Measurements from ENCODE around the gene MRPL20.

MRPL20 gene

GRCh38 chr1:1399187-1399871 lies 7.8 kb downstream of the MRPL20 start, which contains the start of gene CCNL2:
CCNL2 (minus strand) TSS chr1:1399335; CDS start chr1:1399306, 29 bp downstream.
- Histone ChIP-seq H3K36me3 (ENCODE audit: control insufficient read depth in 2 of 2, insufficient read depth in 2 of 2, low read length in 2 of 2) (peaks cover 36 to 42% of the 10 kb centered on the region in 2 donors), H3K9ac (ENCODE audit: low read depth in 1 of 2, low read length in 2 of 2) (peak within 1 kb of the TSS; percentile 90 to 91), H3K4me1 (ENCODE audit: control insufficient read depth in 2 of 2, insufficient read depth in 2 of 2, low read length in 2 of 2) (peaks cover 18 to 26% of the 10 kb centered on the region in 2 donors), H3K4me3 (ENCODE audit: low read length in 2 of 2) (peak within 1 kb of the TSS; percentile 95), H3K27ac (ENCODE audit: low read depth in 2 of 2, low read length in 2 of 2) (peak within 1 kb of the TSS; percentile 56 to 85), H3K27me3 (ENCODE audit: control insufficient read depth in 2 of 2, insufficient read depth in 2 of 2, low read length in 2 of 2) (no peaks in the 10 kb centered on the region), H3K9me3 (ENCODE audit: control insufficient read depth in 2 of 2, low read length in 2 of 2) (no peaks in the 10 kb centered on the region)

DNA sequence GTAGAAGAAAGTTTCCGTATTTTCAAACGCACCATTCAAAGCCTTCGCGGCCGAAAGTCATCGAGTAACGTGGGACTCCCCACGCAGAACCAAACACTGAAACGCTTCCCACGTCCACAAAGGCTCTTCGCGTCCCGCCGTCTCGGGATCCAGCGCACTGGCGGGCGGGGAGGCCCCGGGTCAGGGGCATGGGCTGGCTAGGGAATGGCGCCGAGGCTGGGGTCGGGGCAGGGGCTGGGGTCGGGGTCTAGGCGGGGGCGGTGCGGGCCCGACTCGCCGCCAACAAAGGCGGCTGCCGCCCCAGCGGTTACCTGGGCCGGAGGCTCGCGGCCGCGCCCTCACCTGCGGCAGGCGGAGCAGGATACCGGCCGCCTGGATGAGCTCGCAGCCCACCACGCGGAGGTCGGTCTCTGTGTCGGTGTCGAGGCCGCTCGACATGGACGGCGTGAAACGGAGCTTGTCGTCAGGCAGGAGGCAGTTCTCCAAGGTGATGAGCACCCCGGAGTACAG lies 8.4 kb downstream of the MRPL20 start:
- Histone ChIP-seq H3K9me3 (ENCODE audit: control insufficient read depth in 2 of 2, low read length in 2 of 2) (no peaks in the 10 kb centered on the region), H3K4me3 (ENCODE audit: low read length in 2 of 2) (peak overlapping the region; percentile 82 to 92), H3K27ac (ENCODE audit: low read depth in 2 of 2, low read length in 2 of 2) (peak overlapping the region; percentile 46 to 80), H3K36me3 (ENCODE audit: control insufficient read depth in 2 of 2, insufficient read depth in 2 of 2, low read length in 2 of 2) (peaks cover 41 to 44% of the 10 kb centered on the region in 2 donors), H3K27me3 (ENCODE audit: control insufficient read depth in 2 of 2, insufficient read depth in 2 of 2, low read length in 2 of 2) (no peaks in the 10 kb centered on the region), H3K4me1 (ENCODE audit: control insufficient read depth in 2 of 2, insufficient read depth in 2 of 2, low read length in 2 of 2) (peaks cover 18 to 26% of the 10 kb centered on the region in 2 donors), H3K9ac (ENCODE audit: low read depth in 1 of 2, low read length in 2 of 2) (peak overlapping the region; percentile 78 to 84)

- H3K27ac ChIP-seq (ENCODE audit: low read depth in 2 of 2, low read length in 2 of 2) = peak overlapping the region in 1 of 2 donors; percentile 80
- peak overlapping the region; percentile 82 to 92 for H3K4me3 ChIP-seq (ENCODE audit: low read length in 2 of 2)
- peaks cover 46 to 49% of the 10 kb centered on the region in 2 donors for H3K36me3 ChIP-seq (ENCODE audit: control insufficient read depth in 2 of 2, insufficient read depth in 2 of 2, low read length in 2 of 2)
- peak overlapping the region; percentile 78 to 84 for H3K9ac ChIP-seq (ENCODE audit: low read depth in 1 of 2, low read length in 2 of 2)
- H3K9me3 ChIP-seq (ENCODE audit: control insufficient read depth in 2 of 2, low read length in 2 of 2) = no peaks in the 10 kb centered on the region
- no peaks in the 10 kb centered on the region for H3K27me3 ChIP-seq (ENCODE audit: control insufficient read depth in 2 of 2, insufficient read depth in 2 of 2, low read length in 2 of 2)
- peaks cover 18 to 26% of the 10 kb centered on the region in 2 donors for H3K4me1 ChIP-seq (ENCODE audit: control insufficient read depth in 2 of 2, insufficient read depth in 2 of 2, low read length in 2 of 2)
Observed at GRCh38 chr1:1397839-1398523, 9.1 kb downstream of the MRPL20 start.

DNA sequence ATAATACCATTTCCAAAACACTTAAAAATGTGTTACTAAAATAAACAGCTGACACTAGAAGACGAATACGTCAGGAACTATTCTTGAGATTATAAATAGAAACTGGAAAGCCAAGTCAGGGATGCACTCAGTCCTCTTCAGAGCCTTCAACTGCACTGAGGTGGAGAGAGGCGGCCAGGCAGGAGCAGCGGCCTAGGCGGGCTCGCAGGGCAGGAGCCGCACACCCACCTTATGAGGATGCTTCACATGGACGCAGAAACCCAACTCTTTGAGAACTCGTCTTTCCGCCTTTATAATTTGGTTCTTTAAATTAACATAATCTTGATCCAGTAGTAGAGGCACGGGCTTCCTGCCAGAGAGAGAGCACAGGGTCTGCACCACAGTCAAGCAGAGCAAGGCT lies 11.9 kb downstream of the MRPL20 start:
- Histone ChIP-seq H3K27me3 (ENCODE audit: control insufficient read depth in 2 of 2, insufficient read depth in 2 of 2, low read length in 2 of 2) (no peaks in the 10 kb centered on the region), H3K9ac (ENCODE audit: low read depth in 1 of 2, low read length in 2 of 2) (no peak overlapping the region), H3K4me3 (ENCODE audit: low read length in 2 of 2) (no peak overlapping the region), H3K27ac (ENCODE audit: low read depth in 2 of 2, low read length in 2 of 2) (no peak overlapping the region), H3K4me1 (ENCODE audit: control insufficient read depth in 2 of 2, insufficient read depth in 2 of 2, low read length in 2 of 2) (peaks cover 12 to 16% of the 10 kb centered on the region in 2 donors), H3K9me3 (ENCODE audit: control insufficient read depth in 2 of 2, low read length in 2 of 2) (no peaks in the 10 kb centered on the region), H3K36me3 (ENCODE audit: control insufficient read depth in 2 of 2, insufficient read depth in 2 of 2, low read length in 2 of 2) (peaks cover 57 to 58% of the 10 kb centered on the region in 2 donors)

- no peak overlapping the region for H3K9ac ChIP-seq (ENCODE audit: low read depth in 1 of 2, low read length in 2 of 2)
- no peak overlapping the region for H3K4me3 ChIP-seq (ENCODE audit: low read length in 2 of 2)
- H3K27me3 ChIP-seq (ENCODE audit: control insufficient read depth in 2 of 2, insufficient read depth in 2 of 2, low read length in 2 of 2) = no peaks in the 10 kb centered on the region
- no peaks in the 10 kb centered on the region for H3K9me3 ChIP-seq (ENCODE audit: control insufficient read depth in 2 of 2, low read length in 2 of 2)
- H3K36me3 ChIP-seq (ENCODE audit: control insufficient read depth in 2 of 2, insufficient read depth in 2 of 2, low read length in 2 of 2) = peaks cover 66 to 67% of the 10 kb centered on the region in 2 donors
- H3K27ac ChIP-seq (ENCODE audit: low read depth in 2 of 2, low read length in 2 of 2) = no peak overlapping the region
- H3K4me1 ChIP-seq (ENCODE audit: control insufficient read depth in 2 of 2, insufficient read depth in 2 of 2, low read length in 2 of 2) = peaks cover 8 to 12% of the 10 kb centered on the region in 2 donors
Observed at GRCh38 chr1:1394116-1394515, 13.0 kb downstream of the MRPL20 start.

DNA sequence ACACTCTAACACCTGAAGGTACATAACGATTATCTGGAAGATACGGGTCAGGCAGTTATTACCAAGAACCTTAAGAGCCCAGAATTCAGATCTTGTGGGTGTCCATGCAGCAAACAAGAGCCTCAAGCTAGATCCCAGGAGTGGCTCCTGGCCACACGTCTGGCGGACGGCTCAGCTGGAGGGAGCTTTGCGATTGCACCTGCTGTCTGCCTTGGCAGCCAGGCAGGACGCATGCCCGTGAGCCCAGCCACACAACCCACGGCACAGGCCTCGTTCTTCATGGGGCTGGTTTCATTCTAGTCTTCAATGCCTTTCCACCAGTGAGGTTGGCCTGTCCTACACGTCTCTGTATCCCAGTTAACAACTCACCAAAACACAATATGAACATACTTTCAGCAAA lies 13.7 kb downstream of the MRPL20 start:
- H3K9me3 ChIP-seq (ENCODE audit: control insufficient read depth in 2 of 2, low read length in 2 of 2) = no peaks in the 10 kb centered on the region
- no peak overlapping the region for H3K4me3 ChIP-seq (ENCODE audit: low read length in 2 of 2)
- H3K27me3 ChIP-seq (ENCODE audit: control insufficient read depth in 2 of 2, insufficient read depth in 2 of 2, low read length in 2 of 2) = no peaks in the 10 kb centered on the region
- peaks cover 8 to 11% of the 10 kb centered on the region in 2 donors for H3K4me1 ChIP-seq (ENCODE audit: control insufficient read depth in 2 of 2, insufficient read depth in 2 of 2, low read length in 2 of 2)
- peaks cover 67 to 69% of the 10 kb centered on the region in 2 donors for H3K36me3 ChIP-seq (ENCODE audit: control insufficient read depth in 2 of 2, insufficient read depth in 2 of 2, low read length in 2 of 2)
- H3K27ac ChIP-seq (ENCODE audit: low read depth in 2 of 2, low read length in 2 of 2) = no peak overlapping the region
- no peak overlapping the region for H3K9ac ChIP-seq (ENCODE audit: low read depth in 1 of 2, low read length in 2 of 2)

GRCh38 chr1:1393014-1393413 lies 14.1 kb downstream of the MRPL20 start:
- no peak overlapping the region for H3K9ac ChIP-seq (ENCODE audit: low read depth in 1 of 2, low read length in 2 of 2)
- H3K27ac ChIP-seq (ENCODE audit: low read depth in 2 of 2, low read length in 2 of 2) = no peak overlapping the region
- H3K4me3 ChIP-seq (ENCODE audit: low read length in 2 of 2) = no peak overlapping the region
- no peaks in the 10 kb centered on the region for H3K9me3 ChIP-seq (ENCODE audit: control insufficient read depth in 2 of 2, low read length in 2 of 2)
- no peaks in the 10 kb centered on the region for H3K27me3 ChIP-seq (ENCODE audit: control insufficient read depth in 2 of 2, insufficient read depth in 2 of 2, low read length in 2 of 2)
- H3K4me1 ChIP-seq (ENCODE audit: control insufficient read depth in 2 of 2, insufficient read depth in 2 of 2, low read length in 2 of 2) = peaks cover 4 to 6% of the 10 kb centered on the region in 2 donors
- H3K36me3 ChIP-seq (ENCODE audit: control insufficient read depth in 2 of 2, insufficient read depth in 2 of 2, low read length in 2 of 2) = peaks cover 70 to 74% of the 10 kb centered on the region in 2 donors

GRCh38 chr1:1391225-1391624 lies 15.9 kb downstream of the MRPL20 start:
- Histone ChIP-seq H3K9ac (ENCODE audit: low read depth in 1 of 2, low read length in 2 of 2) (no peak overlapping the region), H3K27me3 (ENCODE audit: control insufficient read depth in 2 of 2, insufficient read depth in 2 of 2, low read length in 2 of 2) (no peaks in the 10 kb centered on the region), H3K4me3 (ENCODE audit: low read length in 2 of 2) (no peak overlapping the region), H3K27ac (ENCODE audit: low read depth in 2 of 2, low read length in 2 of 2) (no peak overlapping the region), H3K9me3 (ENCODE audit: control insufficient read depth in 2 of 2, low read length in 2 of 2) (no peaks in the 10 kb centered on the region), H3K4me1 (ENCODE audit: control insufficient read depth in 2 of 2, insufficient read depth in 2 of 2, low read length in 2 of 2) (no peaks in the 10 kb centered on the region), H3K36me3 (ENCODE audit: control insufficient read depth in 2 of 2, insufficient read depth in 2 of 2, low read length in 2 of 2) (peaks cover 76 to 84% of the 10 kb centered on the region in 2 donors)

- no peak overlapping the region for H3K27ac ChIP-seq (ENCODE audit: low read depth in 2 of 2, low read length in 2 of 2)
Observed at GRCh38 chr1:1390675-1391074, 16.4 kb downstream of the MRPL20 start.

DNA sequence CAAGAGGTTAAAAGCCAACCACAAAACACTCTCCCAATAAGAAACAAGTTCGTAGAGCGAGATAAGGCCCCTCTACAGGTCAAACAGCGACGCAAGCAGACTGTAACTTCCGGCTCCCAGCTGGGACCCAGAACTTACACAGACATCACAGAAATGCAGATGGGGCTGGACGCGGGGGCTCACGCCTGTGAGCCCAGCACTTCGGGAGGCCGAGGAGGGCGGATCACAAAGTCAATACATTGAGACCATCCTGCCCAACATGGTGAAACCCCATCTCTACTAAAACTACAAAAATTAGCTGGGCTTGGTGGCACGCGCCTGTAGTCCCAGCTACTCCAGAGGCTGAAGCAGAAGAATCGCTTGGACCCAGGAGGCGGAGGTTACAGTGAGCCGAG lies 19.0 kb downstream of the MRPL20 start:
- Histone ChIP-seq H3K36me3 (ENCODE audit: control insufficient read depth in 2 of 2, insufficient read depth in 2 of 2, low read length in 2 of 2) (peaks cover 61 to 69% of the 10 kb centered on the region in 2 donors), H3K9ac (ENCODE audit: low read depth in 1 of 2, low read length in 2 of 2) (no peak overlapping the region), H3K27ac (ENCODE audit: low read depth in 2 of 2, low read length in 2 of 2) (no peak overlapping the region), H3K4me1 (ENCODE audit: control insufficient read depth in 2 of 2, insufficient read depth in 2 of 2, low read length in 2 of 2) (no peaks in the 10 kb centered on the region), H3K4me3 (ENCODE audit: low read length in 2 of 2) (no peak overlapping the region), H3K27me3 (ENCODE audit: control insufficient read depth in 2 of 2, insufficient read depth in 2 of 2, low read length in 2 of 2) (no peaks in the 10 kb centered on the region), H3K9me3 (ENCODE audit: control insufficient read depth in 2 of 2, low read length in 2 of 2) (no peaks in the 10 kb centered on the region)

More at GRCh38 chr1:1390675-1391074, 16.4 kb downstream of the MRPL20 start:
- Histone ChIP-seq H3K9me3 (ENCODE audit: control insufficient read depth in 2 of 2, low read length in 2 of 2) (no peaks in the 10 kb centered on the region), H3K4me3 (ENCODE audit: low read length in 2 of 2) (no peak overlapping the region), H3K4me1 (ENCODE audit: control insufficient read depth in 2 of 2, insufficient read depth in 2 of 2, low read length in 2 of 2) (no peaks in the 10 kb centered on the region), H3K27me3 (ENCODE audit: control insufficient read depth in 2 of 2, insufficient read depth in 2 of 2, low read length in 2 of 2) (no peaks in the 10 kb centered on the region), H3K9ac (ENCODE audit: low read depth in 1 of 2, low read length in 2 of 2) (no peak overlapping the region), H3K36me3 (ENCODE audit: control insufficient read depth in 2 of 2, insufficient read depth in 2 of 2, low read length in 2 of 2) (peaks cover 82 to 88% of the 10 kb centered on the region in 2 donors)

Measured in mucosa of rectum (tissue), 2 donors.